Caco-2 (cell line): ENCODE data around the gene PDE4D. TPM values are rescaled to one million over a fixed set of nuclear protein-coding genes. Genes with fewer than 3 reads are reported as not detected.

ENCODE experiments used
- BruUV-seq: library from RNA; stranded (reverse); fragments of 400-500 nt; replicated peaks from 2 replicates; lab custom pipeline; 2021; lab: Mats Ljungman, UMichigan
- CTCF ChIA-PET: fragments of 300-600 bp; sonication (Branson Sonifier 250); formaldehyde crosslinking; loops from one replicate; lab custom pipeline; 2022; ENCODE audit warnings: antibody characterized with exemption; lab: Charles Lee
- POLR2A ChIA-PET: fragments of 300-600 bp; sonication (Branson Sonifier 250); formaldehyde crosslinking; loops from one replicate; lab custom pipeline; 2022; ENCODE audit warnings: antibody characterized with exemption; lab: Charles Lee
- DNase-seq, 2 experiments: peaks; one replicate each; pipeline versions ENCODE4 v3.0.0 to v3.0.0-alpha.2; 2020 to 2022
- H3K27me3 ChIP-seq: replicated peaks from 2 replicates; pipeline ENCODE4 v1.6.0; 2011; ENCODE audit warnings: low read length; ENCODE audit not compliant: control insufficient read depth, insufficient read depth
- H3K36me3 ChIP-seq: 2 replicates; pipeline ENCODE4 v1.5.1; 2011; ENCODE audit warnings: low read length; ENCODE audit not compliant: control insufficient read depth, insufficient read depth
- H3K4me1 ChIP-seq: fragments of 250-450 bp; sonication (Bioruptor Pico); 2 replicates; pipeline ENCODE4 v1.5.1; 2020; ENCODE audit warnings: mild to moderate bottlenecking
- H3K4me3 ChIP-seq: 2 replicates; pipeline ENCODE4 v1.5.1; 2011; ENCODE audit warnings: low read depth, mild to moderate bottlenecking, control low read depth, low read length
- H3K9me3 ChIP-seq: fragments of 250-450 bp; sonication (Bioruptor Pico); 2 replicates; pipeline ENCODE4 v1.5.1; 2020; ENCODE audit warnings: mild to moderate bottlenecking, moderate library complexity
- H3K27ac Mint-ChIP-seq: one replicate; pipeline ENCODE4 v1.8.0; 2022; ENCODE audit warnings: mixed read lengths; ENCODE audit not compliant: unreplicated experiment
- H3K27me3 Mint-ChIP-seq: one replicate; pipeline ENCODE4 v1.8.0; 2022; ENCODE audit warnings: mixed read lengths; ENCODE audit not compliant: insufficient read depth, unreplicated experiment
- H3K36me3 Mint-ChIP-seq: one replicate; pipeline ENCODE4 v1.8.0; 2022; ENCODE audit warnings: mild to moderate bottlenecking, mixed read lengths; ENCODE audit not compliant: insufficient read depth, unreplicated experiment
- H3K4me1 Mint-ChIP-seq: one replicate; pipeline ENCODE4 v1.8.0; 2022; ENCODE audit warnings: low read depth, mixed read lengths; ENCODE audit not compliant: unreplicated experiment
- H3K4me3 Mint-ChIP-seq: one replicate; pipeline ENCODE4 v1.8.0; 2022; ENCODE audit warnings: mild to moderate bottlenecking, moderate library complexity, mixed read lengths; ENCODE audit not compliant: unreplicated experiment
- H3K9me3 Mint-ChIP-seq: one replicate; pipeline ENCODE4 v1.8.0; 2022; ENCODE audit warnings: mixed read lengths; ENCODE audit not compliant: unreplicated experiment
- CTCF ChIP-seq, 2 experiments: fragments of 200-600 bp in 1 of 2; IDR thresholded peaks; 1 replicate in 1 of 2; 2 replicates in 1 of 2; pipeline versions ENCODE4 v1.5.1 to v1.8.0; 2011 to 2022; ENCODE audit warnings: antibody characterized with exemption in 1 of 2, control low read depth in 1 of 2, inconsistent platforms in 1 of 2, low read depth in 1 of 2, low read length in 1 of 2, mild to moderate bottlenecking in 1 of 2, moderate library complexity in 1 of 2; ENCODE audit not compliant: insufficient read depth in 1 of 2, severe bottlenecking in 1 of 2, unreplicated experiment in 1 of 2
- intact Hi-C: fragments of 100-400 bp; cut with micrococcal nuclease; formaldehyde crosslinking; loops from one replicate; pipeline ENCODE4 v1.10.0; 2022; ENCODE audit not compliant: unreplicated experiment
- total RNA-seq: library from RNA; stranded (reverse); gene quantifications from 2 replicates; pipeline ENCODE4 v1.2.3, GENCODE V29; 2022

The PDE4D gene
- total RNA-seq, 1 experiment from 2014 or later = 89.8 TPM

- no peak for DNase-seq
- no peak overlapping the region for H3K4me3 ChIP-seq
- Mint-ChIP-seq H3K36me3 (no peaks in the 10 kb centered on the region), H3K9me3 (peaks cover 9% of the 10 kb centered on the region), H3K27ac (no peak overlapping the region), H3K4me3 (no peak overlapping the region), H3K27me3 (no peaks in the 10 kb centered on the region), H3K4me1 (peaks cover 30% of the 10 kb centered on the region)
- POLR2A ChIA-PET = no interaction called here
- no TSS peak for BruUV-seq
- TF ChIP-seq CTCF (IDR thresholded peaks at IDR 0.05; ENCODE audit: insufficient read depth in 1 of 2, low read depth in 1 of 2, low read length in 1 of 2, severe bottlenecking in 1 of 2, unreplicated experiment in 1 of 2) = no peak
- H3K4me1 ChIP-seq = peaks cover 6% of the 10 kb centered on the region
- intact Hi-C loops = no loop called here
- no peaks in the 10 kb centered on the region for H3K9me3 ChIP-seq
- no peaks in the 10 kb centered on the region for H3K27me3 ChIP-seq
- CTCF ChIA-PET = no interaction called here
- no peaks in the 10 kb centered on the region for H3K36me3 ChIP-seq
These were observed 801.6 kb downstream of the PDE4D start for GRCh38 chr5:59091965-59092364.

GRCh38 chr5:59090323-59090722 lies 803.2 kb downstream of the PDE4D start:
- BruUV-seq = no TSS peak
- Mint-ChIP-seq H3K27ac (no peak overlapping the region), H3K27me3 (no peaks in the 10 kb centered on the region), H3K4me3 (no peak overlapping the region), H3K4me1 (peaks cover 31% of the 10 kb centered on the region), H3K36me3 (no peaks in the 10 kb centered on the region), H3K9me3 (peaks cover 9% of the 10 kb centered on the region)
- intact Hi-C loops = no loop called here
- no peak for DNase-seq
- no peak for TF ChIP-seq CTCF (IDR thresholded peaks at IDR 0.05; ENCODE audit: insufficient read depth in 1 of 2, low read depth in 1 of 2, low read length in 1 of 2, severe bottlenecking in 1 of 2, unreplicated experiment in 1 of 2)
- no peaks in the 10 kb centered on the region for H3K36me3 ChIP-seq
- CTCF ChIA-PET = no interaction called here
- H3K9me3 ChIP-seq = no peaks in the 10 kb centered on the region
- H3K4me1 ChIP-seq = peaks cover 5% of the 10 kb centered on the region; the same call in 1 of the 2 replicates
- no peaks in the 10 kb centered on the region for H3K27me3 ChIP-seq
- POLR2A ChIA-PET = no interaction called here
- no peak overlapping the region for H3K4me3 ChIP-seq

- no TSS peak for BruUV-seq
- no peaks in the 10 kb centered on the region for H3K36me3 Mint-ChIP-seq
- DNase-seq = no peak
- no peak overlapping the region for H3K27ac Mint-ChIP-seq
- CTCF ChIA-PET = no interaction called here
- H3K9me3 Mint-ChIP-seq = peaks cover 9% of the 10 kb centered on the region
- peaks cover 5% of the 10 kb centered on the region; the same call in 1 of the 2 replicates for H3K4me1 ChIP-seq
- H3K4me1 Mint-ChIP-seq = peaks cover 31% of the 10 kb centered on the region
- no peaks in the 10 kb centered on the region for H3K36me3 ChIP-seq
- no peak overlapping the region for H3K4me3 Mint-ChIP-seq
- no peak overlapping the region for H3K4me3 ChIP-seq
- no peak for TF ChIP-seq CTCF (IDR thresholded peaks at IDR 0.05; ENCODE audit: insufficient read depth in 1 of 2, low read depth in 1 of 2, low read length in 1 of 2, severe bottlenecking in 1 of 2, unreplicated experiment in 1 of 2)
- H3K27me3 ChIP-seq = no peaks in the 10 kb centered on the region
- H3K9me3 ChIP-seq = no peaks in the 10 kb centered on the region
- intact Hi-C loops = no loop called here
- no peaks in the 10 kb centered on the region for H3K27me3 Mint-ChIP-seq
- POLR2A ChIA-PET = no interaction called here
These were observed 803.8 kb downstream of the PDE4D start for GRCh38 chr5:59089767-59090166.
